IPS-NIHi7 (cell line): ENCODE results near the gene GOSR1.
"Not testable (repeated sequence)": the region's sequence is repeated elsewhere in the genome, so short reads cannot be mapped to it uniquely, and the experiment has no call there.

ENCODE experiments used
- DNase-seq: peaks from one replicate; pipeline ENCODE4 v3.0.0; 2012; ENCODE audit warnings: mixed read lengths; ENCODE audit errors: extremely low spot score

The GOSR1 gene

DNA sequence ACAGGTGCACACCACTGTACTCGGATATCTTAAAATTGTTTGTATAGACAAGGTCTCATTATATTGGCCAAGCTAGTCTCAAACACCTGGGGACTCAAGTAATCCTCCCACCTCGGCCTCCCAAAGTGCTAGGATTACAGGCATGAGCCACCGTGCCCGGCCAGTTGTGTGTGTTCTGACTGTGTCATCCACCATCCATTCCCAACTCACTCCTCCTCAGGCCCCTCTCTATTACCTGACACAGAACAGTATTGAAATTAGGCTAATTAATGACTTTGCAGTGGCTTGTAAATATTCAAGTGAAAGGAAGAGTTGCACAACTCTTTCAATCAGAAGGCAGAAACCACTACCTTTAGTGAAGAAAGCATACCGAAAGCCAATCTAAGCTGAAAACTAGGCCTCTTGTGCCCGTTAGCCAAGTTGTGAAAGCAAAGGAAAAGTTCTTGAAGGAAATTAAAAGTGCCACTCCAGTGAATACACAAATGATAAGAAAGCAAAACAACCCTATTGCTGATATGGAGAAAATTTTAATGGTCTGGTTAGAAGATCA lies 28.7 kb downstream of the GOSR1 start:
- no peak for DNase-seq

DNA sequence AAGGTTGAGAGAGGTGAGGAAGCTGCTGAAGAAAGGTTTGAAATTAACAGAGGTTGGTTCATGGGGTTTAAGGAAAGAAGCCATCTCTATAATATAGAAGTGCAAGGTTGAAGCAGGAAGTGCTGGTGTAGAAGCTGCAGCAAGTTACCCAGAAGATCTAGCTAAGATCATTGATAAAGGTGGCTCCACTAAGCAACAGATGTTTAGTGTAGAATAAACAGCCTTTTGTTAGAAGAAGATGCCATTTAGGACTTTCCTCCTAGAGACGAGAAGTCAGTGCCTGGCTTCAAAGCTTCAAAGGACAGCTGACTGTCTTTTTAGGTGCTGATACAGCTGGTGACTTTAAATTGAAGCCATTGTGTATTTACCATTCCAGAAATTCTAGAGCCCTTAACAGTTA lies 29.3 kb downstream of the GOSR1 start:
- no peak for DNase-seq

DNA sequence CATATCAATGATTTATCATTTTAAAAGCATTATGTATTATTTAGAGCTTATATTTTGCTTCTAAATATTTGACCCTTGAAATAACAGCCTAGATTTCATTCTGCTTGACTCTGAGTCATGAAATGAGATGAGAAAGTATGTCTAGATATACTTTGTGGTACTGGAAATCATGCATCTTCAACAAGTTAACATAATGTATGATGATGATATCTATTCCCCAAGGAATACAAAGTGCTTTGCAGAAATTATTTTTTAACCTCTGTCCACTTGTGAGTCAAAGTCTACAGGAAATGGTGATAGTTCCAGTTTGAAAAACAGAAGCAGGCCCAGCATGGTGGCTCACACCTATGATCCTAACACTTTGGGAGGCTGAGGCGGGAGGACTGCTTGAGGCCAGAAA lies 36.1 kb downstream of the GOSR1 start:
- no peak for DNase-seq

DNA sequence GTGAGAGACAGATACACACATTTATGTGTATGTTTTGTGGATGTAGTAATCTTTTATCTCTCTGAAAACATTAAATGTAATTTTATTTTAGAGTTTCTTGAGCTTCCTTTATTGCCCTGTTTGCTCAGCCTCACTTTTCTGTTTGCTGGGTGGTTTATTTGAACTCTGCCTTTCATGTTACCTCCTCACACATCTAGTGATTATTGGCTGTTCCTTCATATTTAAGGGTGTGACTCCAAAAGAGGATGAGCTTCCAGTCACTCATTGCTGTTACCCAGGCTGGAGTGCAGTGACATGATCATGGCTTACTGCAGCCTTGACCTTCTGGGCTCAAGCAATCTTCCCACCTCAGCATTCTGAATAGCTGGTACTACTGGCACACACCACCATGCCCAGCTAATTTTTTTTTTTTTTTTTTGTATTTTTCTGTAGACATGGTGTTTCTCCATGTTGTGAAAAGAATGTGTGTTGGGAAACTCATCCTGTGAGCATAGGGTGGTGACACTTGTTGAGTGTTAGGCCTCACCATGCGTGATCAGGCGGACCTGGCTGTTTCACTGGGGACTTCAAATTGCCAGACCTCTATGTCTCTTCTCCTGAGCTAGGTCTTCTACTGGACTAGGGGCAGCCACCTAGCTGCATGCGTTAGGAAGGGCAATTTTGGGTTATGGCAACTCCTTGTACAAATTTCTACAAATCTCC lies 37.8 kb downstream of the GOSR1 start:
- DNase-seq: no peak

DNA sequence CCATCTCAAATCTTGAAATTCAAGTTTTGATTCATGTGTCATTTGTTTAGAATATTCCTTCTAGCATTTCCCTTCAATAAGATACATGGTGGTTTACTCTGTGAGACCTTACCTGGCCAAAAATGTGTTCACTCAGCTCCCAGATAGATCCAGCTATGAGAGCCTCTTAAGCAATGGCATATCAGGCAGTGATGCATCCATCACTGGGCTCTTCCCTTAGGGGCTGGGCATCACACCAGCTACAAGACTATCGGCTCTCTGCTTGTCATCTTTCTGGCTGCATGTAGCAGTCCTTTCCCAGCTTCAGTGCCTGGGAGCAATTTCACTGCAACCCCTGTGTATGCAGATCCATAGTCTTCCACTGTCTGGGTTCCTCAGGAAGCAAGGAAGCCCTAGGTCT lies 40.6 kb downstream of the GOSR1 start:
- no peak for DNase-seq

DNA sequence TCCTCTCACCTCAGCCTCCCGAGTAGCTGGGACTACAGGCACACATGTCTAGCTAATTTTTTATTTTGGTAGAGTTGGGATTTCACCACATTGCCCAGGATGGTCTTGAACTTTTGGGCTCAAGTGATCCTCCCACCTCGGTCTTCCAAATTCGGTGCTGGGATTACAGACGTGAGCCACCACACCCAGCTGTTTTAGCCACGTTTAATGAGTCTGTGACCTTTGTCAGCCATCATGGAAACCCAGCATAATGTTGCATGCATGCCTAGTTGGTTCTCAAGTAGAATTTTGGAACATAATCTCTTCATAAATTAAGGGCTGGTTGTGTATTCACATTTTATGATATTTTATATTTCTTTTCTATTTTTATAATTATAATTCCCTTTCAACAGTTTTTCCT lies 42.0 kb downstream of the GOSR1 start:
- no peak for DNase-seq

DNA sequence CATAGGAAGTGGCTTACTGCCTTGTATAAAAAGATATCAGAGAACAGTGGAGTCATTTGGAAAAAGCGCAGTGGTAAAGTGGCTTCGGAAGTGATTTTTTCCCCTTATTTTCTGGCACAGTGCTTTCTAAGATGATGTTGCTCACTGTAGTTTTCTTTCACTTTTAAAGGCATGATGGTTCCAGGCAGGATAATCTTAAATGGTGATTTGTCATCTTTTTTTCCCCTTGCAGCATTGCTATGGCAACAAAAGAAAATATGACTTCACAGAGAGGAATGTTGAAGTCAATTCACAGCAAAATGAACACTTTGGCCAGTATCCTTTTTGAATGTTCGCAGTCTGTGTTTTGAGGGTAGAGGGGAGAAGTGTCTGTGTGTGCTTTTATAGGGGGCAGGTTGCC lies 42.5 kb downstream of the GOSR1 start:
- no peak for DNase-seq

DNA sequence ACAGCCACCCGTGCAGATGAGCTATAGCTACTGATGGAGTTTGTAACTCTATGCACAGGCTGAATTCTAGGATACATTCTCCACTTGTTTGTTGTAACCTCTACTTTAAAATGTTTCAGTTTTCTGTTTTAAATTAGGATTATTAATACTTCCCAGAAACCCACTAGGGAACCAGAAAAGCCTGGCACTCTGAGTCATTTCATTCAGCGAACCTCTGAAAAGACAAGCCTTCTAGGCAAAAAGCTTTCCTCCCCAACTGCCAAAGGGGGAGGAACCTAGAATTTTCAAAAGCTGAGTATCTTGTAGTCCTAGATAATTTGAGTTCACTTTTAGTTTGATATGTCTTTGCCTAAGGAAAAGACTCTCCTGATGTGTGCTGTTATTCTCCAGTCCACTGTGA lies 43.2 kb downstream of the GOSR1 start:
- no peak for DNase-seq

DNA sequence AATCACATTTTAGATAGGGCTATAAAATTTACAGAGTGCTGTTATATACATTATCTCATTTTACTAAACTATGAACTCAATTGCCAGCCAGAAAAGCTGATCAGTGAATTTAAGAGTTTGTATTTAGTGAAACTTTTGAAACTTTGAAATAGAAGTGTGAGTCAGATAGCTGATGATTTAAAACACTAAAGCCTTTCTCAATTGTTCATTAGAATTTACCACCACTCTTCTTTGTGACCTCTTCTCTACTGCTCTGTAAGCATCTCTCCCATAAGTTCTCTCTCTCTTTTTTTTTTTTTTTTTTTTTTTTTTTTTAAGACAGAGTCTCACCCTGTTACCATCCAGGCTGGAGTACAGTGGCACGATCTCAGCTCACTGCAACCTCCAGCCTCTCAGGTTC lies 43.7 kb downstream of the GOSR1 start:
- no peak for DNase-seq

DNA sequence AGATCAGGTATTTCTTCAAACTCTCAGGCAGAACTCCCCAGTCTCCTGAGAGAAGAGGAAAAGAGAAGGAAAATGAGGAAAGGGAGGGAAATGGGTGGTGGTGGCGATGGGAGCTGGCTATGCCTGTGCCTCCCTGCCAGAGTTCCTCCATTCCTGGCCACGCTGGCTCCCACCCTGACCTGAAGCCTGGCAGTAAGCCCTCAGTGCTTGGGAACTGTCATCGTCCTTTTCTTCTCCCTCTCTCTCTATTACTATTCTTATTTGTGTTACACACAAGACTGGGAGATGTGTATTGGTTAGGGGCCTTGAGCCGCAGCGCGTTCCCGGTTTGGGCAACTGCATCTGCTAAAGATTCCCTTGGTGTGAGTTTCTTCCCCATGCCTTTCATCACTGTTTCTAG lies 44.6 kb downstream of the GOSR1 start:
- no peak for DNase-seq

DNA sequence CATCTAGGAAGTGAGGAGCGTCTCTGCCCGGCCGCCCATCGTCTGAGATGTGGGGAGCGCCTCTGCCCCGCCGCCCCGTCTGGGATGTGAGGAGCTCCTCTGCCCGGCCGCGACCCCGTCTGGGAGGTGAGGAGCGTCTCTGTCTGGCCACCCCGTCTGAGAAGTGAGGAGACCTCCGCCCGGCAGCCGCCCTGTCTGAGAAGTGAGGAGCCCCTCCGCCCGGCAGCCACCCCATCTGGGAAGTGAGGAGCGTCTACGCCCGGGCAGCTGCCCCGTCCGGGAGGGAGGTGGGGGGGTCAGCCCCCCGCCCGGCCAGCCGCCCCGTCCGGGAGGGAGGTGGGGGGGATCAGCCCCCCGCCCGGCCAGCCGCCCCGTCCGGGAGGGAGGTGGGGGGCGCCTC lies 46.0 kb downstream of the GOSR1 start:
- DNase-seq: not testable (repeated sequence)

DNA sequence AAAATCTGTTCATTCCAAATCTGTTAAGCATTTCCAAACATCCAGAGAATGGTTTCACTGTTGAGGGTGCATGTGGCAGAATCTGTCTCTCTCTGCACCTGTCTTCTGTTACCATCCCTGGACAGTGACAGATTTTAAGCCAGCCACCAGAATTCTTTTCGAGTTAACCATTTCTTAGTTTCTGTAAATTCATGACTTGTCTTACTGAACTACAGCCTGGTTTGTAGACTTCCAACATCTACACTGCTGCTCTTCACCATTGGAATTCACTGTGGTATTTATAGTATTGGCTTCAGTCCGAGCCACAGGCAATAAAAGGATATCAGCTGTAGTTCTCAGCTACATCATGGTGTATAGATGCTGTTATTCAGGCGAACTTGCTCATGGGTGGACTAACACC lies 47.6 kb downstream of the GOSR1 start:
- no peak for DNase-seq

DNA sequence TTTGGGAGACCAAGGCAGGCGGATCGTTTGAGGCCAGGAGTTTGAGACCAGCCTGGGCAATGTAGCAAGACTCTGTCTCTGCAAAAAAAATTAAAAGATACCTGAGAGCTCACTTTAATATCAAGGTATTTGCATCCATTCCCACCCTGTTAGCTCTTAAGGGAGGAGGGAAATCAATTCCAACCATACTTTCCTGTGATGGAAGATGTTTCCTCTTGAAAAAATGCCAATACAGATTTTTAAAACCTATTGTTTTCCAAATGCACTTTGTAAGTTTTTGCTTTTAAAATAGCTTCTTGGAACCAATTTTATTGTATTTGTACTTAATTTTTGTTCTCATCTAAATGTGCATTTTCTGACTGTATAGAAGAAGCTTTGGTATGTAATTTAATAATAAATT lies 49.2 kb downstream of the GOSR1 start:
- no peak for DNase-seq

DNA sequence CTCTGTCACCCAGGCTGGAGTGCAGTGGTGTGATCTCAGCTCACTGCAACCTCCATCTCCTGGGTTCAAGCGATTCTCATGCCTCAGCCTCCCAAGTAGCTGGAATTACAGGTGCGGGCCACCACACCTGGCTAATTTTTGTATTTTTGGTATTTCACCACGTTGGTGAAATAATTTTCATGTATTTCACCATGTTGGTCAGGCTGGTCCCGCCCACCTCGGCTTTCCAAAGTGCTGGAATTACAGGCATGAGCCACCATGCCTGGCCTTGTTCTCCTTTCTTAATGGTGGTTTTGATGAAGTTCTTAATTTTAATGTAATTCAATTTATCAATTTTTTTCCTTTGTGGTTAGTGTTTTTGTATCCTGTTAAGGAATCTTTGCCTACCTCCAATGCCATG lies 51.5 kb downstream of the GOSR1 start:
- DNase-seq: not testable (repeated sequence)

DNA sequence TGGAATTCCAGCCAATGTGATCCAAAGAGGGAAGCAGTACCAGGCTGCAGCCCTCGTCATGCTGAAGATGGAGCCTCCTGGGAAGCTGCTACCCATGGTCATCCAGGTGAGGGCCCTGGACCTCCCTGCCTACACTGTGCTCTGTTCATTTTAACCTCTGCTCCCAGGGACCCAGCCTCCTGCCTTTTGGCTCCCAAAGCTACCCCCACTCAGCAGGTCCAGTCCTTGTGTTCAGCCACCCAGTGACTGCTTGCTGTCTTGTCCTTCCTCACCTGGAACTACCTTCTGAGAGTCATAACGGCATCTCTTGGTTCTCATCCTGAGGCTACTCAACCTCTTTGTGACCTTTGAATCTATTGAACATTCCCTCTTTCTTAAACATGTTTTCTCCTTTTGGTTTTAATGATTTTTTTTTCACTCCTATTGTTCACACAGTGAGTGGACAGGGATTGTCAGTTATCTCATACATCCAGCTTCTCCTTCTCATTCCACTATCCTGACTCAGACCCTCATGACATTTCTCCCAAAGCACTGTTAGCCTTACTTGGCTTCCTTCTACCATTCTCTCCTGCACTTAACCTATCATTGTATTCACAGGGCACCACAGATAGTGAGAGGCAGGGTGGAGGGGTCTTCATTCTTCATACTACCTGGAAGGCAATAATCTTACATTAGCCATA lies 53.3 kb downstream of the GOSR1 start:
- no peak for DNase-seq

DNA sequence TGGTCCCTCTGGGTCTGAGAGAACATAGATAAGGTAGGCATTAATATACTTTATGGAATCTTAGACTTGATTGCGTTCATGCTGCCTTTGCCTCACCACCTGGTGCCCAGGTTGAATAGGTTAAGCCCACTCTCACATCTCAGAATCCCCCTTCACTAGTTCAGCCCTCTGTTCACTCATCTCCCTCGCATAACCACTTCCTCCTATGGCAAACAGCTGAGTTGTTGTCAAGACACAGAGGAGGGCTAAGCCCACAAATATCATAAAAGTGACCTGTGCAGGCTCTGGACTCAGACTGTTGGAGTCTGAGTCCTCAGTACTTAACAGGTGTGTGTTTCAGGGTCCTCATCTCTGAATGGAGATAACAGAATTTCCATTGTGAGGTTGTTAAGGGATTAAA lies 55.7 kb downstream of the GOSR1 start:
- no peak for DNase-seq

DNA sequence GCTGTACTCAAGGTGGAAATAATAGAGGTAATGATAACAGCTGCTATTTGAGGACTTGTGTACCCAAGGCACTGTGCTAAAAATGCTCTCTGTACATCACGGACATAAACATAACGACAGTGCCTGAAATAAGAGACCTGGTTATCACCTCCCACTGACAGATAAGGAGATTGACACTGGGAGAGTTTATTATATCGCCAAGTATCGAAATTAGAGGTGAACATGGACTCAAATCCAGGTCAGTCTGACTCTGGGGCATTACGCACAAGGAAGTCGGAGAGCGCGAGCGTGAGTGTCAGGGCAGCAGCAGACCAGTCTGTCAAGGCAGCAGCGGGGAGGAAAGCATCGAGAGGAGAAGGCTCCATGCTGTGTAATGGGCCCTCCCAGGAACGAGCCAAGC lies 57.1 kb downstream of the GOSR1 start:
- DNase-seq: no peak

DNA sequence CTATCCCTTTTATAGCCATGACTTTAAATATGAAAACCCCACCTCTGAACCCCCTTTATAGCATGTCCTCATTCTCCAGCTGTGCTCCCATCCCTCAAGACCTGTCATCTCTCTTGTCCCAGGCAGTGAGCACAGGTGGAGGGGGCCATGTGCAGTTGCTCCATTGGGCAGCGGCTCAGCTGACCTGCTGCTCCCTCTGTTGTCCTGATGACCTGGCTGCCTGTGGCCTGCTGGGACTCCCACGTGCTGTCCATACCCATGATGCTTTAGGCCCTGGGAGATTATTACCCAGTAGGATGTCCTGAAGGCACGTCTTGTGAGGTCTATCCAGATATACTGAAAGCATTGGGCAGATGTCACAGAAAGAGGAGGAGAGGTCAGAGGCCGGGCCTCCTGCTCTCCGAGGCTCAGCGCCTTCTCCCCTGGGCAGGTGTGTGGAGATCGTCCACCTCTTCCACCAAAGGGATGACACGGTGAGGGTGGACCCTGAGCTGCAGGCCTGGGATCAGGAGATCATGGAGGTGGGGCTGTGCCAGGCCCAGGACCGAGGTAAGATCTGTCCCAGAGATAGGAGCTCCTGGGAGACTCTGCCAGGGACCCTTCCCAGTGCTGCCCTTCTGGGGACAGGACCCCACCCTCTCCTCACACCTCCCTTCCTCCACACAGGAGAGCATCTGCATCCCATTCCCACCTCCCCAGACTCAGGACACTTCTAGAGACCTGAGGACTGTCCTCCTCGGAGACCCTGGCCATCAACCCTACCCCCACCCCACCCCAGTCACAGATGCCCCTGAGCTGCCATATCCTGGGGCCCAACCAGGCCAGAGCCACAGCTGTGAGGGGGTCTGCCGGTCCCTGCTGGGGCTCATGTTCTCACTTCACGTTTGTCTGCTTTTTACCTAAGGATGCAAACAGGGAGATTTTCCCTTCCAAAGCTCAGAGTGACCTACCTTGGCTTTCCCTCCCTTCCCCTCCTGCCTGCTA lies 58.0 kb downstream of the GOSR1 start:
- no peak for DNase-seq

DNA sequence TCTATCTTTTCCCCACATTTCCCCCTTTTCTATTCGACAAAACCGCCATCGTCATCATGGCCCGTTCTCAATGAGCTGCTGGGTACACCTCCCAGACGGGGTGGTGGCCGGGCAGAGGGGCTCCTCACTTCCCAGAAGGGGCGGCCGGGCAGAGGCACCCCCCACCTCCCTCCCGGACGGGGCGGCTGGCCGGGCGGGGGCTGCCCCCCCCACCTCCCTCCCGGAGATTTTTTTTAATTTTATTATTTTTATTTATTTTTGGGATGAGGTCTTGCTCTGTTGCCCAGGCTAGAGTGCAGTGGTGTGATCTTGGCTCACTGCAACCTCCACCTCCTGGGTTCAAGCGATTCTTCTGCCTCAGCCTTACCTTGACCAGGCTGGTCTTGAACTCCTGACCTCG lies 59.6 kb downstream of the GOSR1 start:
- not testable (repeated sequence) for DNase-seq

DNA sequence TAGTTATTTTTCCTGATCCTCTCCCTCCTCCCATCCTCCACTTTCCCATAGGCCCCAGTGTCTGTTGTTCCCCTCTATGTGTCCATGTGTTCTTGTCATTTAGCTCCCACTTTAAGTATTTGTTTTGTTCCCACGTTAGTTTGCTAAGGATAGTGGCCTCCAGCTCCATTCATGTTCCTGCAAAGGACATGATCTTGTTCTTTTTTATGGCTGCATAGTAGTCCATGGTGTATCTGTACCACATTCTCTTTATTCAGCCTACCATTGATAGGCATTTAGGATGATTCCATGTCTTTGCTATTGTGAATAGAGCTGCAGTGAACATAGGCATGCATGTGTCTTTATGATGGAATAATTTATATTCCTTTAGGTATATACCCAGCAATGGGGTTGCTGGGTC lies 60.5 kb downstream of the GOSR1 start:
- DNase-seq: not testable (repeated sequence)

DNA sequence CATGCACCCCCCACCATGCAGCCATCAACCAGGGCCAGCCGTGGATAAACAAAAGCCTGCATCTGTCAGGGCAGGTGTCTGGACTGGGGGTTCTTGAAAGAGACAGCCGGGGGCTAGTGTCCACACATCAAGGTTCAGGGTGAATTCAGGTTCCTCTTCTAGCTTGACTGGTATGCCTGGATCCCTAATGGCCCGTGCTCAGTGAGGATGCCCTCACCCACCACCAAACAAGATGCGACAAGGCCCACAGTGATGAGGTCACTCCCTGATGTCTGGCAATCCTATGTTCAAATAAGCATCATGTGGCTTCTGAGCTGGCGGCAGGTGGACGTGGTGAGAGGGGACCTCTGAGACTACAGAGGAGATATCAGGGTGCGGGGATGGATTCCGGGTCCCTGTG lies 64.6 kb downstream of the GOSR1 start:
- DNase-seq: no peak

DNA sequence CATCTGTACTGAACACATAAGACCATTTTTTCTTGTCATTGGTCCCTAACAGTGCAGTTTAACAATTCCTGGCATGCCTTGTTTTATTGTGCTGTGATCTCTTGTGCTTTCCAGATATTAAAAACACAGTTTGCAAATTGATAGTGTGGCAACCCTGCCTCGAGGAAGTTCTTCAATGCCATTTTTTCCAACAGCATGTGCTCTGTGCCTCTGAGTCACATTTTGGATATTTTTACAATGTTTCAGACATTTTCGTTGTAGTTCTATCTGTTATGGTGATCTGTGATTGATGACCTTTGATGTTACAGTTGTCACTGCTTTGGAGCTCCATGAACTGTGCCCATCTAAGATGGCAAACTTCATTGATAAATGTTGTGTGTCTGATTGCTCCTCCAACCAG lies 66.2 kb downstream of the GOSR1 start:
- no peak for DNase-seq
